ENCODE data around the gene CYP2E1. TPM values are rescaled to one million over a fixed set of nuclear protein-coding genes. Genes with fewer than 3 reads are reported as not detected.
A peak's percentile ranks its signal among the peaks of the same experiment; 100 is the strongest.
"Not testable (repeated sequence)": the region's sequence is repeated elsewhere in the genome, so short reads cannot be mapped to it uniquely, and the experiment has no call there.

CYP2E1 gene
- total RNA-seq, 1 donor from 2014 or later, result 0.86 TPM

DNA sequence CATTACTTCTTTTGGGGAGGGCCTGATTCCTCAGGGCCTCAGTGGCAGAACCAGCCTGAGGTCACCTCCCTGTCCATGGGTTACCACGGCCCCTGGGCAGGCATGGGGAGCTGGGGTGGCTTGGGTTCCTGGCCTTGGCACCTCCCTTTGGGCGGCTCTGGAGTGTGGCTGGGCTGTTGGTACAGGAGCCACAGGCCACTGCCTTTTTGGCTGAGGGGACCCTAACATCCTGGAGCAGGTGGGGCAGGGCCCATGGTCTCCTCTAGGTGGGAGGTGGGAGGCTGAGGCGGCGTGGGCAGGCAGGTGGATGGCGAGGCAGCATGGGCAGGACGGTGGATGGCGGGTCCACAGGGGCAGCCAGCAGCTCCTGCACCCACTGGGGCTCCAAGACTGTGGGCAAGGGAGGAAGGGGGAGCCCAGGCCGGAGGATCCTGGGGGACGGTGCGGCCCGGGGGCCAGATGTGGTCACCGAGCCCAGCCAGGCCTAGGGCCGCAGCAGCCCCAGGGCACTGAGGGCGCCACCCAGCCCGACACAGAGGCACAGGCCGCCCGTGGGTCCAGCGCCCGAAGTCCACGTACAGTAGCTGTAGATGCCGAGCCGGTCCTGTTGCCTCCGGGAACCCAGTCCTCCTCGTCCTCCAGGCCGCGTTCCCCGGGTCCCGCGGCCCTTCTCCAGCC, 40.6 kb downstream of the CYP2E1 start:
- no peak for ATAC-seq
- intact Hi-C loops (cut with DNase I), result no loop called here
- no peak for DNase-seq

DNA sequence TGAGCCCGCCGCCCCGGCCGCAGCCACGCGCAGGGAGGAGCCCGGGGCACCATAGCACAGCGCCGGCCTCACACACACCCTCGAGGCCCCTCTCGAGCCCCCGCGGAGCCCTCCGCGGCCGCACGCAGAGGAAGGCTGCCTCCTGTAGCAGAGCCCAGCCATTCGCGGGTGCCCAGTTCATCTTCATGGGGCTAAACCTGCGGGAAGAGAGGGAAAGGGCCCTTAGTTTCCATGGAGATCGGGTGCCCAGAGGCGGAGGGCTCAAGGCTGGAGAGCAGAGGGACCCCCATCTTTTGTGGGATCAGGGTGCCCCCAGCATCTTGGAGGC, 41.1 kb downstream of the CYP2E1 start:
- H3K36me3 ChIP-seq, result no peaks in the 10 kb centered on the region
- intact Hi-C loops (cut with DNase I), result no loop called here
- TF ChIP-seq, protein P1, sequence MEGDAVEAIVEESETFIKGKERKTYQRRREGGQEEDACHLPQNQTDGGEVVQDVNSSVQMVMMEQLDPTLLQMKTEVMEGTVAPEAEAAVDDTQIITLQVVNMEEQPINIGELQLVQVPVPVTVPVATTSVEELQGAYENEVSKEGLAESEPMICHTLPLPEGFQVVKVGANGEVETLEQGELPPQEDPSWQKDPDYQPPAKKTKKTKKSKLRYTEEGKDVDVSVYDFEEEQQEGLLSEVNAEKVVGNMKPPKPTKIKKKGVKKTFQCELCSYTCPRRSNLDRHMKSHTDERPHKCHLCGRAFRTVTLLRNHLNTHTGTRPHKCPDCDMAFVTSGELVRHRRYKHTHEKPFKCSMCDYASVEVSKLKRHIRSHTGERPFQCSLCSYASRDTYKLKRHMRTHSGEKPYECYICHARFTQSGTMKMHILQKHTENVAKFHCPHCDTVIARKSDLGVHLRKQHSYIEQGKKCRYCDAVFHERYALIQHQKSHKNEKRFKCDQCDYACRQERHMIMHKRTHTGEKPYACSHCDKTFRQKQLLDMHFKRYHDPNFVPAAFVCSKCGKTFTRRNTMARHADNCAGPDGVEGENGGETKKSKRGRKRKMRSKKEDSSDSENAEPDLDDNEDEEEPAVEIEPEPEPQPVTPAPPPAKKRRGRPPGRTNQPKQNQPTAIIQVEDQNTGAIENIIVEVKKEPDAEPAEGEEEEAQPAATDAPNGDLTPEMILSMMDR (IDR thresholded peaks at IDR 0.05), result no peak
- H3K27me3 ChIP-seq (ENCODE audit: low read depth), result peaks cover 15% of the 10 kb centered on the region
- no peak overlapping the region for H3K4me3 ChIP-seq
- H3K27ac ChIP-seq, result no peak overlapping the region
- peaks cover 4% of the 10 kb centered on the region for H3K9me3 ChIP-seq
- ATAC-seq (no peak), DNase-seq (no peak)
- H3K4me1 ChIP-seq, result no peaks in the 10 kb centered on the region

More for the DNA sequence above, 40.6 kb downstream of the CYP2E1 start:
- TF ChIP-seq, protein P1 (IDR thresholded peaks at IDR 0.05), result no peak
- peaks cover 15% of the 10 kb centered on the region for H3K27me3 ChIP-seq (ENCODE audit: low read depth)
- no peak overlapping the region for H3K27ac ChIP-seq
- no peaks in the 10 kb centered on the region for H3K9me3 ChIP-seq
- H3K4me1 ChIP-seq, result no peaks in the 10 kb centered on the region
- no peak overlapping the region for H3K4me3 ChIP-seq
- no peaks in the 10 kb centered on the region for H3K36me3 ChIP-seq

DNA sequence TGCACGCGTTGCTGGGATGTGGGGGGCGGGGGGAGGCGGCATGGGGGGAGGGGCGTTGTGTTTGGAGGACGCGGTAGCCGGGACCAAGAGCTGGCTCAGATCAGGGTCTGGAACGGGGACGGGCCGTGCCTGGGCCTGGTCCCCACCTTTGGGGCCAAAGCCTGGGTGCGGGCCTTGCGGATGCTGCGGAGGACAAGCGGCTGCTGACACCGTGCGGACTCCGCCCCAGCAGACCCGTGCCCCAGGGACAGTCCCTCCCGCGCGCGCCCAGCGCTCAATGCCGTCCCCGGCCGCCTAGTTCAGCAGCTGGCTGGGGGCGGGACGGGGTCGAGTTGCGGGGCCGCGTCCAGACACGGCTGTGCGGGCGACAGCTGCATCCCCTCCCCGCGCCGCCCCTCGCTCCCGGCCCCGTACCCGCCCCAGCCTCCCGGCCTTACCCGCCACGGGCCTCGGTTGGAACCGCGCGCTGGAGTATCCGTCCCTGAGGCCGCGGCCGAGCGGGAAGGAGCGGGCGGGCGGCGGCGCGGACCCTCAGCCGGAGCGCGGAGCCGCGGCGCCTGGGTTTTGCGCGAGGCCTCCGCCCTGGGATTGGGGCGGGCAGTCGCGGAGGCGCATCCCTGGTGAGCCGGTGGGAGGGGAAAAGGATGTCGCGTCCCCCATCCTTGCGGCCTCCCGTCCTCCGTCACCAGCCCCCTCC, 41.8 kb downstream of the CYP2E1 start:
- ATAC-seq, result peak; percentile 26
- Histone ChIP-seq H3K27me3 (ENCODE audit: low read depth) (peaks cover 15% of the 10 kb centered on the region), H3K9me3 (peaks cover 11% of the 10 kb centered on the region)
- intact Hi-C loops (cut with DNase I); H3K4me3 ChIP-seq; H3K27ac ChIP-seq; H3K4me1 ChIP-seq; DNase-seq; H3K36me3 ChIP-seq: not testable (repeated sequence)

DNA sequence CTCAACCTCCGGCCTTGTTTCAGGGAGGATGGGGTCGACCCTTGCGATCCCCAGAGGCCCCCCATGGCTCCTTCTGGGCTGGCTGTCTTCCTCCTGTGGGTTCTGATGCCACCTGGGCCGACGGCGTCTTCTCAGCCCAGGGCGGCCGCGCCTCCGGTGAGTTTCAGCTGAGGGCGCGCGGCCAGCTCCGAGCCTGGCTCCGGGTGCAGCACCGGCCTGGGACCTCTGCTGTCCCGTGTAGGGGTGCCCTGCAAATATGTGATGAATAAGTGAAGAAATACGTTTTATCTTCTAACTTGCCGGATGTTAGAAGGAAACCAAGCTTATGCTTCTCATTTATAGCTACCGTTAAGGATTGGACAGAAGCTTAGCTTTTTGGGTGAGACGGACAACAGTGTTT, 42.6 kb downstream of the CYP2E1 start:
- H3K36me3 ChIP-seq; H3K27ac ChIP-seq; intact Hi-C loops (cut with DNase I); H3K4me3 ChIP-seq; H3K4me1 ChIP-seq; ATAC-seq; DNase-seq: not testable (repeated sequence)
- peaks cover 15% of the 10 kb centered on the region for H3K27me3 ChIP-seq (ENCODE audit: low read depth)
- peaks cover 12% of the 10 kb centered on the region for H3K9me3 ChIP-seq

GRCh38 chr10:133572055-133572454, 44.9 kb downstream of the CYP2E1 start:
- peak; percentile 35 for DNase-seq
- ATAC-seq; H3K27ac ChIP-seq; intact Hi-C loops (cut with DNase I); H3K36me3 ChIP-seq; H3K4me3 ChIP-seq; H3K4me1 ChIP-seq; H3K27me3 ChIP-seq (ENCODE audit: low read depth): not testable (repeated sequence)
- peaks cover 12% of the 10 kb centered on the region for H3K9me3 ChIP-seq

DNA sequence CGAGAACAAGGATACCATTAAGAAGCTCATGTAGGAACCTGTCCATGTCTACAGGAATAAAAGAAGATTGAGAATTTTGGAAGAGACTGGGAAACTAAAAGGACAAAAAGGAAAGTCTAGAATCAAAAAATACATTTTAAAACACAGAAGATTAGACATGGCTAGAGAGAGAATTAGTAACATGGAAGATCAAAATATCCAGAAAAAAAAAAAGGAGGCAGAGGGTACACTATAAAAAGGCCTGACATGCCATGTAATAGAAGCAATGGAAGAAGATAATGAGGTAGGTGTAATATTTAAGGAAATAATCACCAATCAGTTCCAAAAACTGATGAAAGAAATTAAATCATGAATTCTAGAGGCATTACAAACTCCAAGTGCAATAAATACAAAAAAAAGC, 46.3 kb downstream of the CYP2E1 start:
- H3K36me3 ChIP-seq; H3K4me1 ChIP-seq; H3K27ac ChIP-seq; H3K27me3 ChIP-seq (ENCODE audit: low read depth); H3K4me3 ChIP-seq; DNase-seq; ATAC-seq; intact Hi-C loops (cut with DNase I): not testable (repeated sequence)
- peaks cover 12% of the 10 kb centered on the region for H3K9me3 ChIP-seq

DNA sequence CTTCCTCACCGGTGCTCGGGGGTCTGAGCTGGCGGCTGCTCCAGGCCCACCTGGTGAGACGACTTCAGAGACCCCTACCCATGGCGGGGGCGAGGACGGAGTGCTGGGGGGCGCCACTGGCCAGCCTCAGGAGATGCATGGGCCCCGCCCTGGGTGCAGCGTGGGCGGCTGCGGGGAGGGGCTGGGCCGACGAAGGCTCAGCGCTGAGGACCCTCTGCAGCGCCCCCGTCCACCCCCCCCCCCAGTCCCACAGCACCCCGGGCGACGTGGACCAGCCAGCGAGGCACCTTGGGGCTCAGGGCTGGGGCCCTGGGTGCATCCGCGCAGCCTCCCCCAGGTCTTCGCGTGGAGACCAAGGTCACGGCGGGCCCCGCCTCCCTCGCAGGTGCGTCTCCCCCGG, 49.9 kb downstream of the CYP2E1 start:
- H3K36me3 ChIP-seq; H3K27me3 ChIP-seq (ENCODE audit: low read depth); intact Hi-C loops (cut with DNase I); H3K4me3 ChIP-seq; H3K4me1 ChIP-seq; H3K27ac ChIP-seq; DNase-seq: not testable (repeated sequence)
- H3K9me3 ChIP-seq, result peaks cover 12% of the 10 kb centered on the region
- ATAC-seq, result peak; percentile 28 to 46

Other genes starting within 250 kb of the CYP2E1 start
- 54.5 TPM for gene TUBGCP2, start 218.5 kb upstream of the CYP2E1 start, total RNA-seq
- 44.8 TPM for gene ZNF511, start 218.4 kb upstream of the CYP2E1 start, total RNA-seq
- gene CALY, start 190.5 kb upstream of the CYP2E1 start, total RNA-seq, result not detected
- not detected for gene PRAP1, start 180.0 kb upstream of the CYP2E1 start, total RNA-seq
- 31.0 TPM for gene FUOM, start 169.3 kb upstream of the CYP2E1 start, total RNA-seq
- gene ECHS1, start 154.0 kb upstream of the CYP2E1 start, total RNA-seq, result 59.5 TPM
- gene PAOX, start 148.1 kb upstream of the CYP2E1 start, total RNA-seq, result 6.9 TPM
- gene MTG1, start 133.2 kb upstream of the CYP2E1 start, total RNA-seq, result 41.7 TPM
- not detected for gene SPRN, start 102.7 kb upstream of the CYP2E1 start, total RNA-seq
- 2.4 TPM for gene SCART1, start 73.4 kb upstream of the CYP2E1 start, total RNA-seq
- 0.74 TPM for gene SYCE1, start 38.2 kb downstream of the CYP2E1 start, total RNA-seq
- not detected for gene FRG2B, start 99.4 kb downstream of the CYP2E1 start, total RNA-seq